ENCODE measurements around the gene AVPR2.

AVPR2 gene

DNA sequence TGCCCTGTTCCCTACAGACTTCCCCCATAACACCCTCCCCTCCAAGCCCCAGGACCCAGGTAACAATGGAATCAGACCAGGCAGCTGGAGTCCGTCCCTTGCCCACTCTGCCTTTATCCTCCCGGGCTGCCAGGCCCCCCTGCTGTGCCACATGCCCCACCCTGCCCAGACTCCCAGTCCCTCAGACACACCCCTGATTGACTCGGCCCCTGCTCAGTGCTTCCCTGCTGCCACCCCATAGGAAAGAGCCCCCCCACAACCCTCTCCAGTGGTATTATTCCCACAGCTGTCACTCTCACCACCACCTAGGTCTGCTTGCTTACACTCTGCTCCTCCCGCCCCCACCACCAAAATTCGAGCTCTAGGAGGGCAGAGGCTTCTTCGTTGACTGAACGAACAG is 35.1 kb downstream of the AVPR2 start:
- DNase-seq, result no peak
- peaks cover 28% of the 10 kb centered on the region for H3K4me1 Mint-ChIP-seq
- H3K27me3 Mint-ChIP-seq (ENCODE audit: low read depth, poor library complexity), result peaks cover 14% of the 10 kb centered on the region
- TF ChIP-seq, protein P1, sequence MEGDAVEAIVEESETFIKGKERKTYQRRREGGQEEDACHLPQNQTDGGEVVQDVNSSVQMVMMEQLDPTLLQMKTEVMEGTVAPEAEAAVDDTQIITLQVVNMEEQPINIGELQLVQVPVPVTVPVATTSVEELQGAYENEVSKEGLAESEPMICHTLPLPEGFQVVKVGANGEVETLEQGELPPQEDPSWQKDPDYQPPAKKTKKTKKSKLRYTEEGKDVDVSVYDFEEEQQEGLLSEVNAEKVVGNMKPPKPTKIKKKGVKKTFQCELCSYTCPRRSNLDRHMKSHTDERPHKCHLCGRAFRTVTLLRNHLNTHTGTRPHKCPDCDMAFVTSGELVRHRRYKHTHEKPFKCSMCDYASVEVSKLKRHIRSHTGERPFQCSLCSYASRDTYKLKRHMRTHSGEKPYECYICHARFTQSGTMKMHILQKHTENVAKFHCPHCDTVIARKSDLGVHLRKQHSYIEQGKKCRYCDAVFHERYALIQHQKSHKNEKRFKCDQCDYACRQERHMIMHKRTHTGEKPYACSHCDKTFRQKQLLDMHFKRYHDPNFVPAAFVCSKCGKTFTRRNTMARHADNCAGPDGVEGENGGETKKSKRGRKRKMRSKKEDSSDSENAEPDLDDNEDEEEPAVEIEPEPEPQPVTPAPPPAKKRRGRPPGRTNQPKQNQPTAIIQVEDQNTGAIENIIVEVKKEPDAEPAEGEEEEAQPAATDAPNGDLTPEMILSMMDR (IDR thresholded peaks at IDR 0.05), result no peak
- H3K36me3 Mint-ChIP-seq (ENCODE audit: low read depth), result no peaks in the 10 kb centered on the region
- no peak overlapping the region for H3K27ac Mint-ChIP-seq
- no peak overlapping the region for H3K4me3 Mint-ChIP-seq
- peaks cover 33% of the 10 kb centered on the region for H3K9me3 Mint-ChIP-seq

- peaks cover 14% of the 10 kb centered on the region for H3K27me3 Mint-ChIP-seq (ENCODE audit: low read depth, poor library complexity)
- H3K27ac Mint-ChIP-seq, result no peak overlapping the region
- H3K9me3 Mint-ChIP-seq, result peaks cover 25% of the 10 kb centered on the region
- peaks cover 26% of the 10 kb centered on the region for H3K4me1 Mint-ChIP-seq
- no peaks in the 10 kb centered on the region for H3K36me3 Mint-ChIP-seq (ENCODE audit: low read depth)
- DNase-seq, result no peak
- no peak overlapping the region for H3K4me3 Mint-ChIP-seq
- TF ChIP-seq, protein P1 (IDR thresholded peaks at IDR 0.05), result no peak
Measured at GRCh38 chrX:153941336-153942252, 37.1 kb downstream of the AVPR2 start.

GRCh38 chrX:153944140-153944799 is 39.8 kb downstream of the AVPR2 start, which contains the start of gene RENBP:
TSS of gene RENBP (minus strand) at chrX:153944643. CDS start at chrX:153944610, 33 bp downstream.
- Mint-ChIP-seq H3K9me3 (peaks cover 12% of the 10 kb centered on the region), H3K4me3 (peak within 1 kb of the TSS; percentile 62), H3K36me3 (ENCODE audit: low read depth) (peaks cover 18% of the 10 kb centered on the region), H3K27ac (no peak within 1 kb of the TSS), H3K4me1 (peaks cover 45% of the 10 kb centered on the region), H3K27me3 (ENCODE audit: low read depth, poor library complexity) (peaks cover 15% of the 10 kb centered on the region)
- TF ChIP-seq, protein P1 (IDR thresholded peaks at IDR 0.05), result no peak
- DNase-seq, result peak; percentile 63

DNA sequence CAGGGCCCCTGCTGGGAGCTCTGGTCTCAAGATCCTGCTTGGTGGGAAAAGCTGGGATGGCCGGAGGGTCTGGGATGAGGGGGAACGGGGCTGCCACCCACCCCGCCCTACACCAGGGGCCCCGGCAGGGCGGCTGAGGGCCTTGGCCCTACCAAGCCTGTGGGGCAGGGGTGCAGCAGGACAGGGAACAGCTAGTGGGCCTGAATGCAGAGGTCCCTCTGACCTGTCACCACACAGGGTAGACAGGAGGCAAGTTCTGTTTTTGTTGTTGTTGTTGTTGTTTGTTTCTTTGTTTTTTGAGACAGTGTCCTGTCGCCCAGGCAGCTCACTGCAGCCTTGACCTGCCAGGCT is 40.3 kb downstream of the AVPR2 start:
- Mint-ChIP-seq H3K4me1 (peaks cover 48% of the 10 kb centered on the region), H3K4me3 (no peak overlapping the region), H3K36me3 (ENCODE audit: low read depth) (peaks cover 22% of the 10 kb centered on the region), H3K9me3 (peaks cover 8% of the 10 kb centered on the region), H3K27ac (no peak overlapping the region), H3K27me3 (ENCODE audit: low read depth, poor library complexity) (peaks cover 13% of the 10 kb centered on the region)
- TF ChIP-seq, protein P1 (IDR thresholded peaks at IDR 0.05), result no peak
- DNase-seq, result no peak

GRCh38 chrX:153945956-153946943 is 41.8 kb downstream of the AVPR2 start:
- H3K9me3 Mint-ChIP-seq, result peaks cover under 1% of the 10 kb centered on the region
- no peak overlapping the region for H3K27ac Mint-ChIP-seq
- peaks cover 50% of the 10 kb centered on the region for H3K4me1 Mint-ChIP-seq
- no peak for DNase-seq
- peaks cover 4% of the 10 kb centered on the region for H3K27me3 Mint-ChIP-seq (ENCODE audit: low read depth, poor library complexity)
- TF ChIP-seq, protein P1 (IDR thresholded peaks at IDR 0.05), result no peak
- peaks cover 36% of the 10 kb centered on the region for H3K36me3 Mint-ChIP-seq (ENCODE audit: low read depth)
- H3K4me3 Mint-ChIP-seq, result no peak overlapping the region

Data from nephron progenitor cell (in vitro differentiated cells).